ENCODE data around the gene ST3GAL2.

Gene ST3GAL2

GRCh38 chr16:70421014-70421413, 17.9 kb downstream of the ST3GAL2 start:
- DNase-seq (ENCODE audit: low read depth in 1 of 2, low spot score in 1 of 2) = no peak
- no peak overlapping the region for H3K4me3 ChIP-seq (replicated peaks; ENCODE audit: insufficient read depth, low read length)
- no peaks in the 10 kb centered on the region for H3K27me3 ChIP-seq (ENCODE audit: insufficient read depth, poor library complexity, severe bottlenecking)
- 0 out of 2 replicates have a peak overlapping the region, but pooled peaks have one; percentile 10 for H3K27ac ChIP-seq (replicated peaks)
- TF ChIP-seq, protein P1, sequence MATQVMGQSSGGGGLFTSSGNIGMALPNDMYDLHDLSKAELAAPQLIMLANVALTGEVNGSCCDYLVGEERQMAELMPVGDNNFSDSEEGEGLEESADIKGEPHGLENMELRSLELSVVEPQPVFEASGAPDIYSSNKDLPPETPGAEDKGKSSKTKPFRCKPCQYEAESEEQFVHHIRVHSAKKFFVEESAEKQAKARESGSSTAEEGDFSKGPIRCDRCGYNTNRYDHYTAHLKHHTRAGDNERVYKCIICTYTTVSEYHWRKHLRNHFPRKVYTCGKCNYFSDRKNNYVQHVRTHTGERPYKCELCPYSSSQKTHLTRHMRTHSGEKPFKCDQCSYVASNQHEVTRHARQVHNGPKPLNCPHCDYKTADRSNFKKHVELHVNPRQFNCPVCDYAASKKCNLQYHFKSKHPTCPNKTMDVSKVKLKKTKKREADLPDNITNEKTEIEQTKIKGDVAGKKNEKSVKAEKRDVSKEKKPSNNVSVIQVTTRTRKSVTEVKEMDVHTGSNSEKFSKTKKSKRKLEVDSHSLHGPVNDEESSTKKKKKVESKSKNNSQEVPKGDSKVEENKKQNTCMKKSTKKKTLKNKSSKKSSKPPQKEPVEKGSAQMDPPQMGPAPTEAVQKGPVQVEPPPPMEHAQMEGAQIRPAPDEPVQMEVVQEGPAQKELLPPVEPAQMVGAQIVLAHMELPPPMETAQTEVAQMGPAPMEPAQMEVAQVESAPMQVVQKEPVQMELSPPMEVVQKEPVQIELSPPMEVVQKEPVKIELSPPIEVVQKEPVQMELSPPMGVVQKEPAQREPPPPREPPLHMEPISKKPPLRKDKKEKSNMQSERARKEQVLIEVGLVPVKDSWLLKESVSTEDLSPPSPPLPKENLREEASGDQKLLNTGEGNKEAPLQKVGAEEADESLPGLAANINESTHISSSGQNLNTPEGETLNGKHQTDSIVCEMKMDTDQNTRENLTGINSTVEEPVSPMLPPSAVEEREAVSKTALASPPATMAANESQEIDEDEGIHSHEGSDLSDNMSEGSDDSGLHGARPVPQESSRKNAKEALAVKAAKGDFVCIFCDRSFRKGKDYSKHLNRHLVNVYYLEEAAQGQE (IDR thresholded peaks at IDR 0.05; ENCODE audit: insufficient replicate concordance, low read depth) = no peak
- TF ChIP-seq POLR2AphosphoS5 (IDR thresholded peaks at IDR 0.05; ENCODE audit: low read depth) = no peak
- TF ChIP-seq SPI1 (IDR thresholded peaks at IDR 0.05; ENCODE audit: borderline replicate concordance, low read depth) = no peak
- TF ChIP-seq GABPA (IDR thresholded peaks at IDR 0.05; ENCODE audit: low read depth) = no peak
- TF ChIP-seq, protein P2, sequence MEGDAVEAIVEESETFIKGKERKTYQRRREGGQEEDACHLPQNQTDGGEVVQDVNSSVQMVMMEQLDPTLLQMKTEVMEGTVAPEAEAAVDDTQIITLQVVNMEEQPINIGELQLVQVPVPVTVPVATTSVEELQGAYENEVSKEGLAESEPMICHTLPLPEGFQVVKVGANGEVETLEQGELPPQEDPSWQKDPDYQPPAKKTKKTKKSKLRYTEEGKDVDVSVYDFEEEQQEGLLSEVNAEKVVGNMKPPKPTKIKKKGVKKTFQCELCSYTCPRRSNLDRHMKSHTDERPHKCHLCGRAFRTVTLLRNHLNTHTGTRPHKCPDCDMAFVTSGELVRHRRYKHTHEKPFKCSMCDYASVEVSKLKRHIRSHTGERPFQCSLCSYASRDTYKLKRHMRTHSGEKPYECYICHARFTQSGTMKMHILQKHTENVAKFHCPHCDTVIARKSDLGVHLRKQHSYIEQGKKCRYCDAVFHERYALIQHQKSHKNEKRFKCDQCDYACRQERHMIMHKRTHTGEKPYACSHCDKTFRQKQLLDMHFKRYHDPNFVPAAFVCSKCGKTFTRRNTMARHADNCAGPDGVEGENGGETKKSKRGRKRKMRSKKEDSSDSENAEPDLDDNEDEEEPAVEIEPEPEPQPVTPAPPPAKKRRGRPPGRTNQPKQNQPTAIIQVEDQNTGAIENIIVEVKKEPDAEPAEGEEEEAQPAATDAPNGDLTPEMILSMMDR (IDR thresholded peaks at IDR 0.05; ENCODE audit: insufficient read depth, low read length) = no peak

GRCh38 chr16:70419384-70420327, 19.2 kb downstream of the ST3GAL2 start:
- Histone ChIP-seq H3K27me3 (ENCODE audit: insufficient read depth, poor library complexity, severe bottlenecking) (no peaks in the 10 kb centered on the region), H3K27ac (replicated peaks) (peak overlapping the region; percentile 24; the same call in 1 of the 2 replicates), H3K4me3 (replicated peaks; ENCODE audit: insufficient read depth, low read length) (no peak overlapping the region)
- TF ChIP-seq GABPA (IDR thresholded peaks at IDR 0.05; ENCODE audit: low read depth) (no peak), SPI1 (IDR thresholded peaks at IDR 0.05; ENCODE audit: borderline replicate concordance, low read depth) (peak; percentile 61; the same call in 1 of the 2 replicates)
- TF ChIP-seq, protein P2 (IDR thresholded peaks at IDR 0.05; ENCODE audit: insufficient read depth, low read length) = no peak
- peak in 1 of 2 experiments; percentile 46 for DNase-seq (ENCODE audit: low read depth in 1 of 2, low spot score in 1 of 2)

- DNase-seq (ENCODE audit: low read depth in 1 of 2, low spot score in 1 of 2) = no peak
- no peaks in the 10 kb centered on the region for H3K27me3 ChIP-seq (ENCODE audit: insufficient read depth, poor library complexity, severe bottlenecking)
- TF ChIP-seq, protein P2 (IDR thresholded peaks at IDR 0.05; ENCODE audit: insufficient read depth, low read length) = no peak
- TF ChIP-seq SPI1 (IDR thresholded peaks at IDR 0.05; ENCODE audit: borderline replicate concordance, low read depth) = no peak
- no peak for TF ChIP-seq POLR2AphosphoS5 (IDR thresholded peaks at IDR 0.05; ENCODE audit: low read depth)
- peak overlapping the region; percentile 24; the same call in 1 of the 2 replicates for H3K27ac ChIP-seq (replicated peaks)
- H3K4me3 ChIP-seq (replicated peaks; ENCODE audit: insufficient read depth, low read length) = no peak overlapping the region
Observed at GRCh38 chr16:70418993-70419318, 19.9 kb downstream of the ST3GAL2 start.

DNA sequence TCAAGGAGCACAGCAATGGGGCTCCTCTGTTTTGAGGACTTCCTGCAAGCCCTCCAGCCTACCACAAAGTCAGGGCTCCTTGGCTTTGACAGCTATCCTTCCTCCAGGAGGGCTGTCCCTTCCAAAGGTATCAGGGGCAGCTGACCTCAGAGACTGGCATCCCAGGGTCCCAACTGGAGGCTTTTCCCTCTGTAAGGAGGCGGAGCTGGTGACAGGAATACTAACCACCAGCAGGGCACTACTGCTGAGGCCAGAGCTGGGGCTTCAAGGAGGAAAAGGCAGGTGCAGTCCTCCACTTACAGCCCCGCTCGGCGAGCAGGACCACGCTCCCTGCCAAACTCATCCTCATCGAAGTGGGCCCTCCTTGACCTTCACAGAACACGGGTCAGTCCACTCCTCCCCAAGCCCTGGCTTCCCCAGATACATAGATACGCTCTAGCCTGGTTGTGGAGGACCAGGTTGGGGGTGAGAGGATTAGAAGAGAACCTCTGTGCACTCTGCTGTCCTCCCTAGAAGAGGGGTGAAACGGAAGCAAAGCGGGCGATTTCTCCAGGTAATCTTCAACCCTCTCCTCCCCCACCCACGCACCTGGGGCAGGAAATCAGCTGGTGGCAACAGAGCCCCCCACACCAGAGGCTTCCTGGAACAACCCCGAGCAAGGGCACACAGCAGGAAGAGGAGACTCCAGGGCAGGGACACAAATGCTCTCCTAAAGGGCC, 20.5 kb downstream of the ST3GAL2 start:
- TF ChIP-seq, protein P1 (IDR thresholded peaks at IDR 0.05; ENCODE audit: insufficient replicate concordance, low read depth) = no peak
- no peak for TF ChIP-seq GABPA (IDR thresholded peaks at IDR 0.05; ENCODE audit: low read depth)
- TF ChIP-seq SPI1 (IDR thresholded peaks at IDR 0.05; ENCODE audit: borderline replicate concordance, low read depth) = no peak
- no peak for TF ChIP-seq POLR2AphosphoS5 (IDR thresholded peaks at IDR 0.05; ENCODE audit: low read depth)
- TF ChIP-seq, protein P2 (IDR thresholded peaks at IDR 0.05; ENCODE audit: insufficient read depth, low read length) = no peak
- DNase-seq (ENCODE audit: low read depth in 1 of 2, low spot score in 1 of 2) = no peak
- Histone ChIP-seq H3K27me3 (ENCODE audit: insufficient read depth, poor library complexity, severe bottlenecking) (no peaks in the 10 kb centered on the region), H3K27ac (replicated peaks) (no peak overlapping the region), H3K4me3 (replicated peaks; ENCODE audit: insufficient read depth, low read length) (no peak overlapping the region)

Data from HL-60 (cell line).